Smooth muscle cell (in vitro differentiated cells): Measurements from ENCODE around the gene PHLDB2. TPM values are rescaled to one million over a fixed set of nuclear protein-coding genes. Genes with fewer than 3 reads are reported as not detected.
A peak's percentile ranks its signal among the peaks of the same experiment; 100 is the strongest.

Source experiments
- DNase-seq: peaks from one replicate; lab custom pipeline; 2025; ENCODE audit not compliant: unreplicated experiment; lab: John Stamatoyannopoulos, UW
- H2AFZ ChIP-seq: fragments of 200-600 bp; sonication (generic); 2 replicates; pipeline ENCODE4 v1.6.0; 2016; ENCODE audit warnings: antibody characterized with exemption, low read depth, mild to moderate bottlenecking
- H3F3A ChIP-seq: fragments of 200-600 bp; sonication (generic); 2 replicates; pipeline ENCODE4 v1.6.0; 2017; ENCODE audit warnings: antibody characterized with exemption, low read depth
- H3K27ac ChIP-seq: fragments of 200-600 bp; sonication (generic); 2 replicates; pipeline ENCODE4 v1.5.1; 2016; ENCODE audit warnings: low read depth, mild to moderate bottlenecking
- H3K27me3 ChIP-seq: fragments of 200-600 bp; sonication (generic); 2 replicates; pipeline ENCODE4 v1.6.1; 2016; ENCODE audit warnings: low read depth, mild to moderate bottlenecking
- H3K36me3 ChIP-seq: fragments of 200-600 bp; sonication (generic); 2 replicates; pipeline ENCODE4 v1.5.1; 2016; ENCODE audit warnings: low read depth
- H3K4me1 ChIP-seq: fragments of 200-600 bp; sonication (generic); 2 replicates; pipeline ENCODE4 v1.5.1; 2016; ENCODE audit warnings: low read depth
- H3K4me2 ChIP-seq: fragments of 200-600 bp; sonication (generic); 2 replicates; pipeline ENCODE4 v1.6.0; 2016; ENCODE audit warnings: mild to moderate bottlenecking
- H3K4me3 ChIP-seq: fragments of 200-600 bp; sonication (generic); 2 replicates; pipeline ENCODE4 v1.5.1; 2016; ENCODE audit warnings: mild to moderate bottlenecking
- H3K79me2 ChIP-seq: fragments of 200-600 bp; sonication (generic); 2 replicates; pipeline ENCODE4 v1.6.0; 2016; ENCODE audit warnings: low read depth, mild to moderate bottlenecking
- H3K9ac ChIP-seq: fragments of 200-600 bp; sonication (generic); 2 replicates; pipeline ENCODE4 v1.6.0; 2016; ENCODE audit warnings: low read depth
- H3K9me3 ChIP-seq: fragments of 200-600 bp; sonication (generic); replicated peaks from 2 replicates; pipeline ENCODE4 v1.5.1; 2016; ENCODE audit warnings: low read depth
- H4K20me1 ChIP-seq: fragments of 200-600 bp; sonication (generic); 2 replicates; pipeline ENCODE4 v1.6.0; 2016; ENCODE audit warnings: low read depth
- WGBS: methylation state at CpG from one replicate; pipeline ENCODE4 v1.1.7; 2016; ENCODE audit warnings: low lambda C conversion rate; 5-methylcytosine and 5-hydroxymethylcytosine counted together
- polyA plus RNA-seq: library from polyadenylated mRNA; unstranded; fragments of >200 nt; fragmentation: Nextera tagmentation; extraction: Ambion mirVana; gene quantifications from 2 replicates; pipeline ENCODE4 v1.2.1, GENCODE V29; 2016
- total RNA-seq: library from RNA; depleted of rRNA; stranded (reverse); fragments of >200 nt; gene quantifications from 2 replicates; pipeline ENCODE4 v1.2.3, GENCODE V29; 2014
- TF ChIP-seq, protein P1 (sequence below): fragments of 200-600 bp; sonication (generic); IDR thresholded peaks from 2 replicates; pipeline ENCODE4 v1.5.1; 2017; ENCODE audit warnings: borderline replicate concordance, mild to moderate bottlenecking, antibody characterized with exemption; ENCODE audit not compliant: insufficient read depth, poor library complexity, severe bottlenecking

PHLDB2 gene
- total and polyA plus RNA-seq, 2 experiments from 2014 or later, result 40.5 to 79.7 TPM

DNA sequence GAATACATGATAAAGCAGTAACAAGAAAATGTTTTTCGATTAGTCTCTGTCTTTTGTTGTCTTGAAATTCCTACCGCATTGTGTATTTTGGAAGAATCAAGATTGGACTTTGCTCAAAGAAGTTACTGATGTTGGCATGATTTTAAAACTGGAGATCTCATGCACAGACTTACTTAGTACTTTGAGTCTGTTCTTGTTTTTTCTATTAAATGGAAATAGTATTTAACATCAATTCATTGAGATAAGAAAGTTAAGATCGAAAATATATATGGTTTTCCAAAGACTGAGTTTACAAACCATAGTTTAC is 122.3 kb downstream of the PHLDB2 start:
- Histone ChIP-seq H3K4me3 (no peak overlapping the region), H3K27ac (no peak overlapping the region), H3K9me3 (no peaks in the 10 kb centered on the region), H3K27me3 (no peaks in the 10 kb centered on the region), H4K20me1 (peaks cover 35% of the 10 kb centered on the region), H3K4me1 (peaks cover 20% of the 10 kb centered on the region), H3F3A (peaks cover 8% of the 10 kb centered on the region), H3K79me2 (peaks cover 46% of the 10 kb centered on the region), H3K4me2 (peak overlapping the region; percentile 88), H2AFZ (no peak overlapping the region), H3K9ac (peak overlapping the region; percentile 4), H3K36me3 (no peaks in the 10 kb centered on the region)
- TF ChIP-seq, protein P1, sequence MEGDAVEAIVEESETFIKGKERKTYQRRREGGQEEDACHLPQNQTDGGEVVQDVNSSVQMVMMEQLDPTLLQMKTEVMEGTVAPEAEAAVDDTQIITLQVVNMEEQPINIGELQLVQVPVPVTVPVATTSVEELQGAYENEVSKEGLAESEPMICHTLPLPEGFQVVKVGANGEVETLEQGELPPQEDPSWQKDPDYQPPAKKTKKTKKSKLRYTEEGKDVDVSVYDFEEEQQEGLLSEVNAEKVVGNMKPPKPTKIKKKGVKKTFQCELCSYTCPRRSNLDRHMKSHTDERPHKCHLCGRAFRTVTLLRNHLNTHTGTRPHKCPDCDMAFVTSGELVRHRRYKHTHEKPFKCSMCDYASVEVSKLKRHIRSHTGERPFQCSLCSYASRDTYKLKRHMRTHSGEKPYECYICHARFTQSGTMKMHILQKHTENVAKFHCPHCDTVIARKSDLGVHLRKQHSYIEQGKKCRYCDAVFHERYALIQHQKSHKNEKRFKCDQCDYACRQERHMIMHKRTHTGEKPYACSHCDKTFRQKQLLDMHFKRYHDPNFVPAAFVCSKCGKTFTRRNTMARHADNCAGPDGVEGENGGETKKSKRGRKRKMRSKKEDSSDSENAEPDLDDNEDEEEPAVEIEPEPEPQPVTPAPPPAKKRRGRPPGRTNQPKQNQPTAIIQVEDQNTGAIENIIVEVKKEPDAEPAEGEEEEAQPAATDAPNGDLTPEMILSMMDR, result no peak
- DNase-seq, result no peak
- 97% methylated on average over 3 of the region's 3 CpGs for WGBS

DNA sequence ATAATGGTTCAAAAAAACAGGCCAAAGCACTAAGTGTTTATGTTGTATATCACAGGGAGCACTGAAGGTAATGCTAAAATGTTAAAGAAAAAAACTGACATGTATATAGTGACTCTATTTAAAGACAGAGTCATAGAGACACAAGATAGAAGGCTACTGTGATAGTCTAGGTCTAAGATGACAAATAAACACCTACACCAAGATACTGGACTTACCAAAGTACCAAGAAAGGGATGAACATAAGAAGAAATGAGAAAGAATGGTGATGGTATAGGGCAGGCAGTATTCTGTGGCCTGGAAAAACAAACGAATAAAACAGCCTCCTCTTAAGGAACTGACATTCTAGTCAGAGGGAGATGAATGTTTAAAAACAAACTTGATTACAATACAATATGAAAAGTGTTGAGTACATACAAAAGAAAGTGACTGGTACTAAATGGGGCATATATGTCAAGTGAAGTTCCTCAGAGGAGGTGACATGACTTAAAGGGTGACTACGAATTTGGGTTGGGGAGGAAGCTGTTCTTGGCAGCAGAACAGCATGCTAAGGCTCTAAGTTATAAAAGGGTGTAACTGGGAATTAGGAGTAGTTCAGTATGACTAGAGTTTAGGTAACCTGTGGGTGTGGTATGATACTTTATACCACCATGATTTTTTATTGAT is 125.7 kb downstream of the PHLDB2 start:
- Histone ChIP-seq H3K27me3 (no peaks in the 10 kb centered on the region), H3K4me1 (peaks cover 14% of the 10 kb centered on the region), H3K9ac (no peak overlapping the region), H4K20me1 (peaks cover 50% of the 10 kb centered on the region), H3K9me3 (no peaks in the 10 kb centered on the region), H3K36me3 (peaks cover 7% of the 10 kb centered on the region), H3K4me3 (no peak overlapping the region), H3K4me2 (no peak overlapping the region), H3F3A (peaks cover 11% of the 10 kb centered on the region), H2AFZ (no peak overlapping the region), H3K27ac (no peak overlapping the region), H3K79me2 (peaks cover 41% of the 10 kb centered on the region)
- TF ChIP-seq, protein P1, result no peak
- no peak for DNase-seq
- 91% methylated on average over 2 of the region's 2 CpGs for WGBS

DNA sequence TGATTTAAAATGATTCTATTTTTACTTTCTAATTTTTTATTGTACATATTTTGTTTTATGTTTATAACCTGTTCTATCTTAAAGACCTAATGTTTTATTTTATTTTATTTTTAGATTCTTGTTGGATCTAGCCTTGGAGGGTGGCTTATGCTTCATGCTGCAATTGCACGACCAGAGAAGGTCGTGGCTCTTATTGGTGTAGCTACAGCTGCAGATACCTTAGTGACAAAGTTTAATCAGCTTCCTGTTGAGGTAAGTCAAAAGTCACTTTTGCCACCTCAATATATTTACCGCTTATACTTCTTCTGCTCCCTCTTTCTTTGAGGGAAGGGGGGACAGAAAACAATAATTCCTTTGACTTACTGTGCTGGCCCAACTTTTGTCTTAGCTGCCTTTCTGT is 127.7 kb downstream of the PHLDB2 start:
- Histone ChIP-seq H4K20me1 (peaks cover 52% of the 10 kb centered on the region), H3K79me2 (peaks cover 27% of the 10 kb centered on the region), H2AFZ (no peak overlapping the region), H3K4me2 (no peak overlapping the region), H3F3A (peaks cover 11% of the 10 kb centered on the region), H3K4me1 (no peaks in the 10 kb centered on the region), H3K9me3 (no peaks in the 10 kb centered on the region), H3K36me3 (peaks cover 15% of the 10 kb centered on the region), H3K9ac (no peak overlapping the region), H3K4me3 (no peak overlapping the region), H3K27ac (no peak overlapping the region), H3K27me3 (no peaks in the 10 kb centered on the region)
- TF ChIP-seq, protein P1, result no peak
- WGBS, result 99% methylated on average over 3 of the region's 3 CpGs
- no peak for DNase-seq

DNA sequence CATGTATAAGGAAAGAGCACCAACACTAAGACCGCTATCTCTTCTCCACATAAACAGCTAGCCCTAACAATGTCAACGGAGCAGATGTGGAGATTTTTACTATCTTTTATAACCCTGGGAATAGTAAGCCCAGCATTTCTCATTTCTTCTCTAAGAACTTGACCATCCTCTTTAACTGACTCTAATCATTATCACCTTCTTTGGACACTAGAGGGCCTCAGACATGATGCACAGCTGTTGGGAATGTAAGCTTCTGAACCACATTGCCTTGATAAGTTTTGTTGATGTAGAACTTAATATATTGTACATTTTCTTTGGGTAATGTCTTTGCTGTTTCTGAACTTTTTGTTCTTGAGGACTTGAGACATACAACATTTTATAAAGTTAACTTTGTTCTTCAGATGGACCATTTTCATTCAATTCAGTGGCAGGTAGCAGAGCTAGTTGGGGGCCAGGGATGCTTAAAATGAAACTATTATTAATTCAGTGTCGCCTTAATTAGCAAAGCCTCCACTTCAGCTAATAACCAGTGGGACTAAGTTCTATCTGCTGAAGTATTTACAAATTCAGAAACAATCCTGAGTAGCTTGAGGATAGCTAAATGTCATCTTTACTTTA is 130.1 kb downstream of the PHLDB2 start:
- TF ChIP-seq, protein P1, result peak; percentile 75
- 37% methylated on average over 3 of the region's 3 CpGs for WGBS
- DNase-seq, result no peak

More for the DNA sequence above, 130.1 kb downstream of the PHLDB2 start:
- Histone ChIP-seq H3K9ac (no peak overlapping the region), H3K27me3 (no peaks in the 10 kb centered on the region), H3F3A (peaks cover 16% of the 10 kb centered on the region), H3K79me2 (peaks cover 7% of the 10 kb centered on the region), H3K27ac (no peak overlapping the region), H2AFZ (no peak overlapping the region), H3K4me2 (no peak overlapping the region), H4K20me1 (peaks cover 32% of the 10 kb centered on the region), H3K4me1 (peaks cover 13% of the 10 kb centered on the region), H3K36me3 (peaks cover 16% of the 10 kb centered on the region), H3K4me3 (no peak overlapping the region), H3K9me3 (no peaks in the 10 kb centered on the region)
